HPDE6-E6E7 (cell line): ENCODE measurements around the gene CES5A.
"Not testable (repeated sequence)": the region's sequence is repeated elsewhere in the genome, so short reads cannot be mapped to it uniquely, and the experiment has no call there.

Source experiments
- DNase-seq: peaks from one replicate; pipeline ENCODE4 v3.0.0; 2011; ENCODE audit warnings: missing footprints; ENCODE audit errors: extremely low spot score

Gene CES5A, protein sequence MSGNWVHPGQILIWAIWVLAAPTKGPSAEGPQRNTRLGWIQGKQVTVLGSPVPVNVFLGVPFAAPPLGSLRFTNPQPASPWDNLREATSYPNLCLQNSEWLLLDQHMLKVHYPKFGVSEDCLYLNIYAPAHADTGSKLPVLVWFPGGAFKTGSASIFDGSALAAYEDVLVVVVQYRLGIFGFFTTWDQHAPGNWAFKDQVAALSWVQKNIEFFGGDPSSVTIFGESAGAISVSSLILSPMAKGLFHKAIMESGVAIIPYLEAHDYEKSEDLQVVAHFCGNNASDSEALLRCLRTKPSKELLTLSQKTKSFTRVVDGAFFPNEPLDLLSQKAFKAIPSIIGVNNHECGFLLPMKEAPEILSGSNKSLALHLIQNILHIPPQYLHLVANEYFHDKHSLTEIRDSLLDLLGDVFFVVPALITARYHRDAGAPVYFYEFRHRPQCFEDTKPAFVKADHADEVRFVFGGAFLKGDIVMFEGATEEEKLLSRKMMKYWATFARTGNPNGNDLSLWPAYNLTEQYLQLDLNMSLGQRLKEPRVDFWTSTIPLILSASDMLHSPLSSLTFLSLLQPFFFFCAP

DNA sequence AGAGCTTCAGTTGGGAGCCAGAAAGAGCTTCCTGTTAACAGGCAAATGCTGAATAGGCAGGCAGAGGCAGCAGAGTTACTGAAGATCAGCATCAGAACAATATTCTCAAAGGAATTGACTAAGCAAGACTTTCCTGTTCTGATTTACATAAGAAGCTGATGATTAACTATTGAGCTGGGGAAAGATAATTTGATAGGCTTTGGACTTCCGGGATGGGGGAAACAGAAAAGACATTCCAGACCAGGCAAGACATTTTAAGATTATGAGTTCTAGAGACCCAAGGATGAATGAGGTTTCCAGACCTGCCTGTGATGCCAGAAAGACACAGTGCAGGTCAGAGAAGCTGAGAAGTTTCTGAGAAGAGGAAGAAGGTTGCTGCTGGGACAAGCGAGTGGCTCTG, at the start of gene CES5A:
Gene CES5A (minus strand): TSS at position 101 of the 400 bp plus-strand sequence. CDS start 152 bp downstream, outside the sequence.
- DNase-seq: no peak

DNA sequence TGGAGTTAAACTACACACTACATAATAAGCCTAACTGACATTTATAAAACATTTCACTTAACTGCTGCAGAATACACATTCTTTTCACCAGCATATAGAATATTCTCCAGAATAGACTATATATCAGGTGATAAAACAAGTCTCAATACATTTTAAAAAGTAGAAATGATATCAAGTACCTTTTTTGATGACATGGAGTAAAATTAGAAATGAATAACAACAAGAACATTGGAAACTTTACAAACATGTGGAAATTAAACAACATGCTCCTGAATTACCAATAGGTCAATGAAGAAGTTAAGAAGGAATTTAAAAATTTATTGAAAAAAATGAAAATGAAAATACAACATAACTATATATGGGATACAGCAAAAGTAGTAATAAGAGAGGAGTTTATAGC, 47.5 kb upstream of the CES5A start:
- no peak for DNase-seq

DNA sequence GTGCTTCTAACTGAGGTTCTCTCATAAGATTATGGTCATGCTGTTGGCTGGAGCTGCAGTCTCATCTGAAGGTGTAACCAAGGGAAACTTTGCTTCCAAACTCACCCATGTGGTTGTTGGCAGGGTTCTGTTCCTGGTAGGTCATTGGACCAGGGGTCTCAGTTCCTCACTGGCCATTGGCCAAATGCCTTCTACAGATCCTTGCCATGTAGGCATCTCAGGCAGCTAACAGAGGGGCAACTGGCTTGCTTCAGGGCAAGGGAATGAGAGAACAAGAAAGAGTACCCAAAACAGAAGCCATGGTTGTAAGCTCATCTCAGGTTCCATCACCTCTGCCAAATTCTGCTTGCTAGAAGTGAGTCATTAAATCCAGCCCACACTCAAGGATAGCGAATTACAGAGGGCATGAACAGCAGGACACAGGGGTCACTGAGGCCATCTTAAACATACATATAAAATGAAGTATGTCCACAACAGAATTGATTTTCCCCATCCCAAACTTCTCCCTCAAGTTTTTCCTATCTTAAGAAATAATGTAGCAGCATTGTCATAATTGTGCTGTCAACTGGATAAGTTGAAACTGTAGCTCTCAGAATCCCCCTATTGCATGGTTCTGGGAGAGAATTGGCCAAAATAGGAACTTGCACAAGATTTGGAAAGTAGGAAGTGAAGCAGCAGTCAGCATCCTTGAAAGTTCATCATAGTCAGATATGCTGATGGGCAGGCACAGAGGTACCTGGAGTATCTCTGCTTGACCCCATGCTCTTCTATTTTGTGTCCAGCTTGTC, 42.4 kb upstream of the CES5A start:
- DNase-seq: no peak

DNA sequence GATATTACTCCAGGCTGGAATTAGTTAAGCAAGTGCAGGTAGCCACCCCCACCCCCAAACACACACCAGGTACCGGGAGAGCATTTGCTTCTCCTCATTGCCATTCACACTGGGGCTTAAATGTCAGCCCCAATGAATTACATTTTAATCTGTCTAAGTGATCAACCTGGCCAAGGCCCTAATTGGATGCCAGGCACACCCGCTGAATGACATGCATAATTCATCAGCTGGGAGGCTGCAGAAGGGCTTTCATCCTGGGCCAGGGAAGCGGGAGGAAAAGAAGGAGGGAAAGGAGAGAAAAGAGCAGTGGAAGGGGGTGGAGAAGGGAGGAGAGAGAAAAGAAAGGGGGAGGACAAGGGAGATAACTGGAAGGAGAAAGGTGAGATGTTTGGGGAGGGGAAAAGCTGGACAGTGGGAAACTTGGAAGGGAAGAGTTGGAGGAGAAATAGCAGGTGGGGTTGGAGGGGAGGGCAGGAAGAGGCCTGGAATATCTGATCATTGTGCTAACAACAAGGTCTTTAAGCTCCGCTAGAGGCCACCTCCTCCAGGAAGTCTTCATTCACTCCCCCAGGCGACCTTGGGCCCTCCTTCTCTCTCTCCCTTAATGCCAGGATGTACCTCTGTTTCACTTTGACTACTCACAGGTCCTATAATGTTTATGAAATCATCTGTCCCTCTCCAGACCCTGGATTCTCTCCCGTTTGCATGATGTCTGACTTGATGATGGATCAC, 40.1 kb upstream of the CES5A start:
- no peak for DNase-seq

DNA sequence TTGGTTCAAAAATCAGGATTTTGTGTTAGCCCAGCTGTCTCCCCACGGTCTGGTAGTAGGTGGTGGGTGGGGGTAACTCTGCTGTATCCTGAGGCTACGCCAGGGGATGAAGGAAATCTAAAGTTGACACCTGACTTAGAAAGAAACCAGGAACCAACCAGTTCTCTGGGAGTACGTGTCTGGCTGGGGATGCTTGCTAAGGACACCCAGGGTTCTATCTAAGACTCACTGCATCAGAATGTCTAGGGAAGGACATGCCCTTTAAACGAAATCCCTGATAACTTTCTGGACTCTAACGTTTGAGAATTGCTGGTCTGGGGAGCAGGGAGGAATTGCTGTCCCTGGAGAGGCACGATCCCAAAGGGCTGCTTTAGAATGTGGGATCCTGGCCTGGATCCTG, 39.2 kb upstream of the CES5A start:
- no peak for DNase-seq

DNA sequence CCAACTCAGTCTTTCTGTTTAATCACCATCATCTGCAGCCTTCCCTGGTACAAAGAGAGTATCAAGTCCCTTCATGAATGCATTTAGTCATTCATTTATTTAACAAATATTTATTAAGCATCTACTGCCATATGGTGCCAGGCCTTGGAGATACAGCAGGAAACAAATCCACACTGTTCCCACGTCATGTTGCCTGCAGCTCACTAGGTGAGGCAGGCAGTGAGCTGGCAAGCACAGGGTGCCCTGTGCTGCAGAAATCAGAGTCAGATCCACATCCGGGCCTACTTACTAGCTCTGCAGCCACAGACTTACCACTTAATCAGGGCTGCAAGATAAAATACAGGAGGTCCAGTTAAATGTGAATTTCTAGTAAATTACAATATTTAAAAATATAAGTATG, 38.5 kb upstream of the CES5A start:
- DNase-seq: no peak

DNA sequence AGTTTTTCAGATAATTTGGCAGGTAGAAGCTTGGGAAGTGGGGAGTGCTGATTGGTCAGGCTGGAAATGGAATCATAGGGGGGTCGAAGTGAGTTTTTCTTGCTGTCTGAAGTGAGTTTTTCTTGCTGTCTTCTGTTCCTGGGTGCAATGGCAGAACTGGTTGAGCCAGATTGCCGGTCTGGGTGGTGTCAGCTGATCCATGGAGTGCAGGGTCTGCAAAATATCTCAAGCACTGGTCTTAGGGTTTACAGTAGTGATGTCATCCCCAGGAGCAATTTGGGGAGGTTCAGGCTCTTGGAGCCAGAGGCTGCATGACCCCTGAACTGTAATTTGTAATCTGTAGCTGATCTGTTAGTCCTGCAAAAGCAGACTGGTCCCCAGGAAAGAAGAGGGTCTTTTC, 37.9 kb upstream of the CES5A start:
- not testable (repeated sequence) for DNase-seq

DNA sequence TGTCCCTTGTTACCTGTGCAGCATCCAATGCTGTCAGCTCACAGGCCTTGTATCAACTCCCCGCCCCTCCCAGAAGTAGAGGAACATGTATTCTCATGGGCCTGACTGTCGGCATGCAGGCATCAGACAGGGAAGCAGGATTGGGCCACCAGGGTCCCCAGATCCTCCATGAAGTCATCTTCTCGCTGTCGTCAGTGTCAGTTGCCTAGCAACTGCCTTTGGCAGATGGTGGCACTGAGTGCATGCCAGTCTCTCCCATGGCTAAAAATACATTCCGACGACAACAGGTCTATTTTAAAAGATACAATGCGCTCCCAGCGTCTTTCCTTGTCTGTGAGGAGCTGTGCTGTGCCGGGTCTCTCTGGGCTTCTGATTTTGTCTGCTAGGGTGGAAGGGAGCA, 36.8 kb upstream of the CES5A start:
- DNase-seq: no peak

DNA sequence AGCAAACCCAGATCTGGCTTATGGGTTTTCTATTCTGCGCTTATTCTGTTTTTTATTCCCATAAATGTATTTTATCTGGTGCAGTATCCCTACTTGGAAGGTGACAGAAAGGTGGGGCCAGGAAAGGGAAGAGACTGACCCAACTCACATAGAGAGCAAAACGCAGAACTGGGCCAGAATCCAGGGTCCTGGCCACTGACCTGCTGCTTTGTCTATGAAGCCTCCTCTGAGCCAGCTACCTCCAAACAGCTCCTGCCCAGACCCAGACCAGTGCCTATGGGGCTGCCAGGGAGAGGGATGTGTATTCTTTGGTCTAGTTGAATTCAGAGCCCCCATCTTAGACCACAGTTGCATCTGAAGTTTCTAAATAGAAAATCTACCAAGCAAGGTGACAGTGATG, 36.4 kb upstream of the CES5A start:
- DNase-seq: no peak

DNA sequence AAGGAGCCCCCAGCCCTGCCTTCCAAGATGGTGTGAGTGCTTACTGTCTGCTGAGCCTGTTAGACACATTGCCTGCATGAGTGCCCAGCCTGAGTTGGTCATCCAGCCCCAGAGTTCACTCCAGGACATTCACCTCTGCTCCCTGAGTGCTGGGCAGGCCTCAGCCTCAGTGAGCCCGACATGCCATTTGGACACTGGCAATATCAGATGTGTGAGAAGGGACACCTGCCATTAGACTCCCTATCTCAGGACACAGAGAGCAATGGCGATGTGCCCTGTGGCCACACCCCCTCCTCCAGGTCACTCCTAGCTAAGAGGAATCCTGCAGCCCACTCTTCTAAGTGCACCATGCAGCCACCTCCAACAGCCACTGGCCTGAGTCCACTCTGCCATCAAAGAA, 34.7 kb upstream of the CES5A start:
- DNase-seq: no peak

DNA sequence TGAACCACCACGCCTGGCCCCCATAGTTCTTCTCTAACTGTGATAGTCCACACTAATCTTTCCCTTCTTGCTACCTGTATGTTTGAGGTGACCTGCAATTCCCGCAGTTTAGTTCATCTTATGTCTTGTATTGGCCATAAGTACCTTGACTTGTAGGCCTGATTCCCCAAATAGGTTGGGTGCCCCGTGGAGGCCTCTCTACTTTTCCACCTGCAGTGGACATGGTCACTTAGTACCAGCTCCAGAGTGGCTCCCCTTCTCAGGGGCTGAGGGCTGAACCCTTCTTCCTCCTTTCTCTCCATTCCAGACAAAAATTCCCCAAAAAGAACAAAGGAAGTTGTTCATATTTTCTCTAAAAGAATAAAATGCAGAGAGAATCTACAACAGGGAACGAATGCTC, 33.5 kb upstream of the CES5A start:
- DNase-seq: no peak

DNA sequence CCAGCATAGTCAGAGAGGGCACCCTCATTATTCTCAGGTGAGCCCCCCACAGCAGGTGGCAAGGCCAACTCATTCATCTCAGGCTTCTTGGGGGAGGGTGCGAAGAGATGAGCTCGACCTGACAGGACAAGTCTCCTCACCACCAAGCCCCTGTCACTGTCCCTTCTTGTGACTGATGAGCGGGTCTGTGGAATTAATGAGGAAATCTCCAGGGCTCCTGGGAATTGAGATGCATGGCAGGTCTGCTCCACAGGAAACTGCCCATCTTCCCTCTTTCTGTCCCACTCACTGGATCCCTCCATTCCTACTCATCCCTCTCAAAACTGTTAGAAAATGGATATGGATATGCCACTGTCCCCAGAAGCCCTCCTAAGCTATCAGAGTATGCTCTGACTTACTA, 32.5 kb upstream of the CES5A start:
- DNase-seq: no peak

DNA sequence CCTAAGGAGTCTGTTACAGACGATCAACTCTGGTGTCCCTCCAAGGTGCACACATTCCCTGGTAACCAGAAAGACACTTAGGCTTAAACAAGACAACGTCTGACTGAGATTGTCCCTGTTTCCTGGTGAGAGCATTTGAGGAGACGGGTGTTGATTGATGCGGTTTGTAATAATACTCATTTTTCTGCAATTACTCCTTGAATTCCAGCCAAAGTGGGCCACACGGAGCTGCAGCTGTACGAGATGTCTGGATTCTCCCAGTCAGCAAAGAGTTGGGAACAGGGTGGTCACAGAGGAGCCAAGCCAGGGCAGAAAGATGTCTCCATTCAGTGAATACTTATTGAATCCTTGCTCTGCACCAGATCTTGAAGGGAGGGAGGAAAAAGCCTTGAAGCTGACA, 30.9 kb upstream of the CES5A start:
- no peak for DNase-seq

DNA sequence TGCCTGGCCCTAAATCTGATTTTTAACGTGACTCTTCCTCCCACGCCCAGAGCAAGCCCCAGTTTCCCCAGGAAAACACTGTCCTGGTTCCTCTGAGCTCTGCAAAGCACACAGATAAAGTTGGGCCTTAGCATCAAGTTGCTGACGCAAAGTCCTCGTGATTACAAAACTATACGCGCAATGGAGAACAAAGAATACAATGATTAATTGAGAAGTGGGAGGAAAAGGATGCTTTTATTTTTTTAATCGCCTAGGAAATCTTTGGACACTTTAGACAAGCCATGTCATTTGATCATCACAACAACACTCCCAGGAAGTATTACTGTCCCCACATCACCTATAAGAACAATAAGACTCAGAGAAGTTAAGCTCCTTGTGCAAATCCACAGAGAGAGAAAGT, 30.5 kb upstream of the CES5A start:
- no peak for DNase-seq

DNA sequence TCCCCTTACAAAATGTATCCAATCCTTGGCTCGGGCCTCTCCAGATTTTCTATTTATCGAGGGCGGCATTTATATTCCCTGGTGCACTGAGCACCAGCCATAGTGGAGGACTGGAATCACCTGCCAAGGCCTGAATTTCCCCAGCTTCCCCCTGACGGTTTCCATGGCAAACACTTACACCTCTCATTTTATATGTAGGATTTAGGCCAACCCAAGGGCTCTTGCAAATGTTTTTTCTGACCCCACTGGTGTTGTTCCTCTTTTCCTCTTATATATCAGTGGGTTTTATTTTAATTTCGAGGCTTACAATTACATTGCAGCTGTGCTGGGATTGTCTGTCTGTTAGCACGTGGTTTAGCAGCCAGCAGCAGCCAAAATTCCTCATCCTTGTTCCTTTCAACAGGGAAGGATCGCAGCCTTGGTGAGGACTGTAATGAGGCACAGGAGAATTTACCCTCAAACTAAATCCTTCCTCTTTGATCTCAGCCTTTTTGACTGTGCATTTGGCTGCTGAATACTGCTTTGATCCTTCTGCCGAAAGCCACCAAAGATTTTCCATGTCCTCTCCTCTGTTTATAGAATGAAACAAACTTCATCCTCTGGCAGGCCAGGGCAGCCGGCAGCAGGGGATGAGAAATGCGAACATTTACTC, 26.5 kb upstream of the CES5A start:
- no peak for DNase-seq

DNA sequence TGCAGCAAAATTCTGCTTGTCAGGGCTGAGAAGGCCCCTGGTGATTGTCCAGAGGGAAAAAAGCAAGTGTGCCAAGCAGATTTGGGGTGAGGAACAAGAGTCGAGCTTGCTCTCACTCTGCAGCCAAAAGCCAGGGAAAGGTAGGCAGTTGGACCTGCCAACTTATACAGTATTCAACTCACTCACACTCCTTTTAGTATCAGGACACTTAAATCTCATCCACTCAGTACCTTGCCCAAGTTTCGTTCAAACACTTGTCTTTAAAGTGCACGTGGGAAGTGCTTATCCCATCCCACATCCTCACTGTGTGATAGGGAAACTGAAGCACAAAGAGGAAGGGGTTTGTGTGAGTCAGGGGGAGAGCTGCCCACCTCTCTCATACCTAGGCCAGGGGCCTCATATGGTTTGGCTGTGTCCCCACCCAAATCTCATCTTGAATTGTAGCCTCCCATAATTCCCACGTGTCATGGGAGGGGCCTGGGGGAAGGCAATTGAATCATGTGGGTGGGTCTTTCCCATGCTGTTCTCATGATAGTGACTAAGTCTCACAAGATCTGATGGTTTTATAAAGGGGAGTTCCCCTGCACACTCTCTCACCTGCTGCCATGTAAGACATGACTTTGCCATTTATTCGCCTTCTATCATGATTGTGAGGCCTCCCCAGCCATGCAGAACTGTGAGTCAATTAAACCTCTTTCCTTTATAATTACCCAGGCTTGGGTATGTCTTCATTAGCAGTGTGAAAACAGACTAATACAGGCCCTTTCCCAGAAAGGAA, 25.6 kb upstream of the CES5A start:
- DNase-seq: no peak

DNA sequence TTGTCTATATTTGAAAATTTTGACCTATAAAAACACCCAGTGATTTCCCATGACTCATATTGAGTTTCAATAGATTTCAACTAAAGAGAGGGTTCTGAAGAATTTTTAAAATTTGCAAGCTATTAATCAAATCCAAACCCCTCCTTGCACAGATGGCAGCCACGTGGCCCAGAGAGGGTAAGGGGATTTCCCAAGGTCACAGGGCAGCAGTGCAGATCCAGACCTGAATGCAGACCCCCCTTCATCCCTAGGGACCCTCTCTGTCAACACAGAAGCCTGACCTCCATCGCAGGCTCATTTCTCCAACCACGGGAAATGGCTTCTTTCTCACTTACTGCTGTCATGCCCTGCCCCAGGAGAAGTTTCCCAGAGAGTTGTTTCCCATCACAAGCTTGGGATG, 24.7 kb upstream of the CES5A start:
- DNase-seq: no peak

DNA sequence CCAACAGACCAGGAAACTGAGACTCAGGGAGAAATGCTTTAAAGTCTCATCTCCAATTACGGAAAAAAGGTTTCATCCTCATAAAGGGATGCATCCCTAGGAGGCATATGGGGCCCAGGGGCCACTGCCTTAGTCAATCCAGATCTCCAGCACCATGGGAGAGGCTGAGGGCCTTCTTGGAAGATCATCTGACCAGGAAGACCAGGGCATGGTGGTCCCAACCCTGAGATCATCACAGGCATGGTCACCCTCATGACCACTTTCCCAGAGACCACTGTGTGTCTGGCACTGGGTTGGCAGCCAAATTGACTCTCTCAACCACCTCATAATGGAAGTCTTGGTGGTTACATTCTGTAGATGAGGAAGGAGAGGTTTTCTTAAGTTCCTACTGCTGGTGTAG, 23.4 kb upstream of the CES5A start:
- DNase-seq: no peak

DNA sequence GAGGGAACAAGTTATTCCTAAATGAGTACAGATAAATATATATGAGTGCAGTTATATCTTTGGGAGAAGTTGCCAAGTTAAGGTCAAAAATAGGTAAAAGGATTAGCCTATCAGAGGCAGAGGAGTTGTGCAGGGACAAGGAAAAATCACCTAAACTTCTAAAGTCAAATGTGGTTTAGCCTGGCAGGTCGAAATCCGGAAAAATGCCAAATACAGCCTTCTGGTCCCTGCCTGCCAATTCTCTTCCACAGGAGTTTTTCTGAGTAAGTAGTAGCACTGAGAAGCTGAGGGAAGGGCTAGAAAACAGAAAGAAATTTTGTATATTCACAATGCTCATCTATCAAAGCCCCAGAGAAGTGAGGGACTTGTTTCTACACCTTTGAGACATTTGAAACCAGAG, 17.6 kb upstream of the CES5A start:
- DNase-seq: no peak

DNA sequence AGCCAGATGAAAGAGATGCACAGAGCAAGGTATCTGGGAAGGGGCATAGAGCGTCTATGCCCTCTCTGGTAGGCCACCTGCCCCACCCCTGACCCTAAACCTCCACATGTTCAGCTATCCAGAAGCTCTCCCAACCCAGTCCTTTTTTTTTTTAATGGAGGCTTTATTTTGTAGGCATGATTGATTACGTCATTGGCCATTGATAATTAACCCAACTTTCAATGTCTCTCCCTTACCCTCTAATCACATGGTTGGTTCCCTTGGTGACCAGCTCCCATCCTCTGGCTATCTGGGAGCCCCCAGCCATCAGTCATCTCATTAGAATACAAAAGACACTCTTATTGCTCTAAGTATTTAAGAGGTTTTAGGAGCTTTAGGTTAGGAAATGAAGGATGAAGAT, 14.3 kb upstream of the CES5A start:
- no peak for DNase-seq

DNA sequence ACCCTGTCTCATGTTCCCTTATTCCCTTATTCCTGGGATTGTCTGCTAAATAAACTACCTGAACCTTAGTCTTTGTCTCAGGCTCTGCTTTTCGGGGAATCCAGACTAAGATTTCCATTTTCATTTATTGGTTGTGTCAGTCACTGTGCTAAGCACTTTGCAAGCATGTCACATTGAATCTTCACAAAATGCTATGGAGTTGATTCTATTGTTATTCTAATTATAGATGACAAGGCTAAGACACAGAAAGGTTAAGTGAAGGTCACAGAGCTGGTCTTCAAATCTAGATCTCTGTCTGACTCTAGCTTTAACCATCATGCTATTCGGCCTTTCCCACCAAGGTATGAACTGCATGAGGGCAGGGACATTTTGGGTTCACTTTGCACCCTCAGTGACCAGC, 13.4 kb upstream of the CES5A start:
- DNase-seq: no peak
